Fibroblast of the conjunctiva (primary cell): ENCODE data around the gene VGLL4.
"Not testable (repeated sequence)": the region's sequence is repeated elsewhere in the genome, so short reads cannot be mapped to it uniquely, and the experiment has no call there.

ENCODE experiments used
- DNase-seq: peaks from one replicate; pipeline ENCODE4 v3.0.0-alpha.2; 2010; ENCODE audit warnings: low read depth

VGLL4 gene

GRCh38 chr3:11605398-11605797 lies 38.3 kb downstream of the VGLL4 start:
- no peak for DNase-seq

- DNase-seq, result peak; percentile 93
Measured at GRCh38 chr3:11604139-11604892, 39.4 kb downstream of the VGLL4 start.

DNA sequence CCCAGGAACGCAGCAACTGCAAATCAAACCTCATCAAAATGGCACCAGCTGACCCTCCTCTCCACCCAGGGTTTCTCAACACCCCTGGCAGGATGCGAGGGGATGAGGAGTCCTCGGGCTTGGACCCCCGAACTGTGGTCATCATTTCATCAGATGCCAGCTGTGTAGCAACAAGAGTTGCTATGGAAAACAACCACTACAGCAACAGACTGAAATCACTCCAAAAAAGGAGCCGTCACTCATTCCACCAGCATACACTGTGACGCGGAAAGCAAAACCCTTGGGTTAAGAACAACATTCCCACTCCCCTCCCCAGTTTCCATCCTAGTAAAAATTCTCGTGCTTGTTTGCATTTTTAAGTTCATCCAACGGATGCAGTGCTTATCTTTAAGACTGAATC lies 40.1 kb downstream of the VGLL4 start:
- peak; percentile 88 for DNase-seq

DNA sequence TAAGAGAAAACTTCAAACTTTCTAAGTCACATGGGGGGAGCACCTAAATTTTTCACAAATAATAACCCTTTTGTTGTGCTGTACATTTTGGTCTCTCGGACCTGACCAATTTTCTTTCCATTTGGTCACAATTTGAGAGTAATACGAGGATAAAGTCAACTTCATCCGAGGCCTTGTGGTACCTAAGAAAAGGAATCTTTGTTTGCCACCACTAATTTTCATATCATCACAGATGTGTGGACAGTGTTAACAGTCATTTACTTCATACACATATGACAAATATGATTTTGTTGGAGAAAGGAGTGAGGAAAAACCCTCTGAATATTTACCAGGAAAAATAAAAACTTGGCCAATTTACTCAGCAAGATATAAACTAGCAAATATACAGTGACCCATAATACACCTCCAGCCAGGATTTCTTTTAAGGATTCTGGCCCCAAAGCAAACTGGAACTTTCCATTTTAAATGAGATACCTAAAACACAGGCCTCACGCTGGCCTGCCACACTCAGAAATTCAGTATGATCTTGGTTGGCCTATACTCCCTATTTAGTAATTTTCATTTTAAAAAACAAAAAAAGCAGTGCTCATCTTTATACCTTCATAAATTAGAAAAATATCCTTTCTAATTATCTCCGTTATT lies 40.7 kb downstream of the VGLL4 start:
- DNase-seq, result no peak

- no peak for DNase-seq
Measured at GRCh38 chr3:11602239-11602840, 41.4 kb downstream of the VGLL4 start.

DNA sequence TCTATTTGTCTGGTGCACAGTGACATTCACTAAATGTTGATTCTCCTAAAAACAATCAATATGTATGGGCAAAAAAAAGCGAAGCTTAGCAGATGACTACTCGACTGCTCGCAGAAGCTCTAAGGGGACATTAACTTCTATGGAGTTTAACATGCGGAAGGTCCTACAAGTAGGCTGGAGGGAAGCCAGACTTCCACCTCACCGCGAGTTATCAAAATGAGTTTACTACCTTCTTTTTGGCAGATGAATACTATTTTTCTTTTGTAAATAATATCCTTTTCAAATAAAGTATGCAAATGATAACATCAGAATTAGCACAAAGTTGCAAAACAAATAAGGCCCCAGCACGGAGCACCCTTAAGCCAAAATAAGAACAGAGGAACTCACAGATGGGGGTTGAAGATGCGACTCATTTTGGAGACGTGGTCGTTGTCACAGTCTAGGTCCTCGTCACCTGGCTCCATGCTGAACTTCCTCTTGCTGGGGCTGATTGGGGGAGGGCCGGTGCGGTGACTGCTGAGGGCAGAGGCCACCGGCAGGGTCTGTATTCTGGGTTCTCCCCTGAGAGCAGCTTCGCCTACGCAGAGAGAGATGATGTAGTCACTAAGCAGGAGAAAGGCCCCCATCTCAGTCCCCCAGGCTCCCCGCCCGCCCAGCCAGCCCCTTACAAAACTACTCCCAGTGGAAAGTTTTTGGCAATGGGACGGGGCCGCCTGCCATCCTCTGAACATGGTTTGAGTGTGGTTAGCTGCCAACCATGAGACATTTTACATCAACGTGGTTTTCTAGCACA lies 42.1 kb downstream of the VGLL4 start:
- no peak for DNase-seq

DNA sequence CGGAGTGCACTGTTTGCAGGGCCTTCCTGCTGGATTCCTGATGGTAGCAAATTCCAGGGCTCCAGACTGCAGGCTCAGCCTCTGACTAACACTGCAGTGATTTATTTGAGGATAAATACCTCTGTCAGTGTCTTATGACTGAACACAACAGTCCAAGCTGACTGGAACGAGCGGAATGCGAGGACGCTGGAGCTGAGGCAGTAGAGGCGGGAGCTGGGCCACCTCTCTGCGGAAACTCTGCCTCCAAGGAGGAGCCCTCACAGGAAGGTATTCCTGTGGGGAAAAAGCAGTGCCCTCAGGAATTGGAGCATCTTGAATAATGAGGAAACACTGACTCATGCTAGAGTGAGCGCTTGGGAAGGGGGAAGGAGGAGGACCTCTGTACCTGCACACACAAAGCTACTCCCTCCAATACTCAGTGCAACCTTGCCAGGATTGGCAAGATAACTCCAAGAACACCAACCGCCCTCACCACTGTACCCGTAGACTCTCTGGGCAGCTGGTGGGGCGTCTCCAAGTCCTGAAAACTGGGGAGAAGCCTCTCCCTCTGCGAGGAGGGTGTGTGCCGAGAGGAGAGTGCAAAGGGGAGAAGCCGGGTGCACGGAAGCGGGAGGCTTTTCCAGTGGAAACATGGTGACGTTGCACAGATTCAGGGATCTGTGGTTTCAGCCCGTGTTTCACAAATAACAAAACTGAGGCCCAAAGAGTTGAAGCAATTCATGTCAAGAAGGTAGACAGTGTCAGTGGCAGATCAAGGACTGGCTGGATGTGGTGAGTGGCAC lies 43.0 kb downstream of the VGLL4 start:
- peak; percentile 85 for DNase-seq

DNA sequence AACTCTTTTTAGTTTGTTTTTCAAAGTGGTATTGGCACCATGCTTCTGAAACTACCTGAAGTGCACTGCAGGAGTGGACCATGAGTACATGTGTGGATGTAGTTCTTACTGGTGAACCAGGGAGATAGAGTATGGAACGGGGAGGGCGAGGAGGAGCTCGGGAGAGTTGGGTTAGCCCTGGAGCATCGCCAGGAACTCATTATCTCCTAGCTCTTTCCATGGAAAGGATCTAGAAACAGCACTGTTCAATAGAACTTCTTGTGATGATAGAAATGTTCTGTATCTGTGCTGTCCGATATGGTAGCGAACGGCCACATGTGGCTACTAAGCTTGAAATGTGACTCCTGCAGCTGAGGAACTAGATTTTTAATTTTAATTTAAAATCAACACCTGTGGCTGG lies 47.3 kb downstream of the VGLL4 start:
- no peak for DNase-seq

- not testable (repeated sequence) for DNase-seq
Measured at GRCh38 chr3:11595024-11595423, 48.7 kb downstream of the VGLL4 start.

GRCh38 chr3:11593318-11594034 lies 50.2 kb downstream of the VGLL4 start:
- DNase-seq, result no peak

GRCh38 chr3:11592445-11593298 lies 51.0 kb downstream of the VGLL4 start:
- DNase-seq, result no peak

- DNase-seq, result no peak
Measured at GRCh38 chr3:11591391-11592282, 52.1 kb downstream of the VGLL4 start.

GRCh38 chr3:11591002-11591355 lies 52.7 kb downstream of the VGLL4 start:
- DNase-seq, result no peak

DNA sequence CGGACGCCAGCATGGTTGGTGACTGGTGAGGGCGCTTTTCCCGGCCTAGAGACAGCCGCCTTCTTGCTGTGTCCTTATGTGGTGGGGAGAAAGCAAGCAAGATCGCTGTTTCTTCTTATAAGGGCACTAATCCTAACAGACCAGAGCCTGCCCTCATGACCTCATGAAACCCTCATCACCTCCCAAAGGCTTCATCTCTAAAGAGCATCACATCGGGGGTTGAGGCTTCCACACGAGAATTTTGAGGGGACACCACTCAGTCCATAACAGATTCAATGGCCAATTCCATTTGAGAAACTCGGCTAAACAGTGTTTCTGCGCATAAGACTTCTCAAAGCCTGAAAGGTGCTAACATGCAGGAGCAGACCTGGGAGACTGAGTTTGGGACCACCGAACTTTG lies 54.0 kb downstream of the VGLL4 start:
- no peak for DNase-seq

DNA sequence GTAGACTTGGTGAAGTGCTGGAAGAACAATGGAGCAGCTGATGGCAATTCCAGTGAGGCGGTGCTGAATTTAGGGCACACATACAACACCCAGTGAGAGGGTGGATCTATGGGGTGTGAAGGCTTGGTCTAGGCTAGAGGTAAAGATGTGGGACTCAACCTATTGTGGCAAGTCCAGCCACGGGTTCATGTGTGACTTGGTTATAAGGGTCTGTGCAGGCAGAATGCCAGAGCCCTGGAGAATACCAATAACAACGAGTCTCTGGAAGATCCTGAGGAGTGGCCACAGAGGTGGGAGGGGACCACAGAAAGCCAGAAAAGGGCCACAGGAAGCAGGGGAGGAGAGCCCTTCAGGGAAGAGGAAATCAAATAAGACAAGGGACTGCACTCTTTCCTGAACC lies 55.0 kb downstream of the VGLL4 start:
- DNase-seq, result no peak

- DNase-seq, result no peak
Measured at GRCh38 chr3:11588338-11588737, 55.4 kb downstream of the VGLL4 start.

DNA sequence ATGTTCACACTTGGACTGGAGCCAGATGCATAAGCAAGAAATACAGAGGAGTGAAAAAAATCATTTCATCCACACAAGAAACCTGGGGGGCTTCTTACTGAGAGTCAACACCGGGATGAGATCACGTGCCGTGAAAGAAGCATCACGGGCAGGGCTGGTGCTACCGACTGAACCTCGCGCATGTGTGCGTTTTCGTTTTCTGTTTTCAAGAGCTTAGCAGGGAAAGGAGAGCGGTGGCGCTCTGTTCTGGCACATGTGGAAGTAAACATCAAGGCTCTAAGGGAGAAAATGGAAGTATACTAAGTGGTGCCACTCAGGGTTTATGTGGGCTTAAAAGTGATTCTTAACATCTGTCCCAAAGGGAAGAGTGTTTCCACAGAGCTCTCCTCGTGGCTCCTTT lies 55.9 kb downstream of the VGLL4 start:
- DNase-seq, result no peak

GRCh38 chr3:11584570-11584969 lies 59.1 kb downstream of the VGLL4 start:
- DNase-seq, result no peak

GRCh38 chr3:11583638-11584046 lies 60.1 kb downstream of the VGLL4 start:
- DNase-seq, result no peak
